Neural progenitor cell (in vitro differentiated cells): ENCODE data around the gene CYB5RL.

Experiments used
- CTCF ChIP-seq: fragments of 200-600 bp; sonication (generic); IDR thresholded peaks from 2 replicates; pipeline ENCODE4 v1.5.1; 2017; ENCODE audit warnings: antibody characterized with exemption, mild to moderate bottlenecking
- EZH2 ChIP-seq: fragments of 200-600 bp; sonication (generic); IDR thresholded peaks from 2 replicates; pipeline ENCODE4 v1.6.1; 2017; ENCODE audit warnings: antibody characterized with exemption, mild to moderate bottlenecking, moderate library complexity
- EZH2phosphoT487 ChIP-seq: fragments of 200-600 bp; sonication (generic); IDR thresholded peaks from 2 replicates; pipeline ENCODE4 v1.6.1; 2017; ENCODE audit warnings: antibody characterized with exemption

- TF ChIP-seq CTCF: no peak
- no peak for TF ChIP-seq EZH2
- TF ChIP-seq EZH2phosphoT487: no peak
Observed at GRCh38 chr1:54163573-54163972, 36.3 kb downstream of the CYB5RL start.
